ENCODE results near the gene EPHB2. TPM values are rescaled to one million over a fixed set of nuclear protein-coding genes. Genes with fewer than 3 reads are reported as not detected.

Gene EPHB2
- total and polyA plus RNA-seq, 2 of the 13 experiments (the other 11 are each of a cell fraction or from before 2014, with no cell fraction given) = 0.03 to 0.11 TPM

GRCh38 chr1:22808676-22809483 lies 98.2 kb downstream of the EPHB2 start:
- H3K4me3 ChIP-seq (replicated peaks in 1 of 3; ENCODE audit: insufficient read depth in 1 of 3, low read depth in 2 of 3, low read length in 3 of 3) = no peak overlapping the region
- H3K36me3 ChIP-seq (replicated peaks in 1 of 2; ENCODE audit: control insufficient read depth in 1 of 2, insufficient read depth in 2 of 2, low read length in 2 of 2) = no peaks in the 10 kb centered on the region
- no peak overlapping the region for H3K4me2 ChIP-seq (ENCODE audit: low read depth, low read length)
- TF ChIP-seq ZSCAN5A (CRISPR knock-in tag; IDR thresholded peaks at IDR 0.05; ENCODE audit: borderline replicate concordance) (no peak), MED8 (CRISPR knock-in tag; IDR thresholded peaks at IDR 0.05; ENCODE audit: insufficient replicate concordance) (no peak), ZNF224 (CRISPR knock-in tag; IDR thresholded peaks at IDR 0.05) (no peak), GMEB1 (CRISPR knock-in tag; IDR thresholded peaks at IDR 0.05; ENCODE audit: borderline replicate concordance) (no peak), ZNF563 (CRISPR knock-in tag; IDR thresholded peaks at IDR 0.05) (no peak), MXI1 (IDR thresholded peaks at IDR 0.05; ENCODE audit: borderline replicate concordance, low read depth, low read length) (no peak), MXD1 (CRISPR knock-in tag; IDR thresholded peaks at IDR 0.05) (no peak), NR2F2 (IDR thresholded peaks at IDR 0.05; ENCODE audit: borderline replicate concordance, low read depth) (no peak)
- H3K79me2 ChIP-seq (ENCODE audit: insufficient read depth, low read length) = no peaks in the 10 kb centered on the region
- in situ Hi-C loops (cut with HindIII; ENCODE audit: extremely low pct_ligation_motif_present, low pct_unique_long_range_greater_than_20kb) (no loop called here), intact Hi-C loops (cut with micrococcal nuclease; ENCODE audit: unreplicated experiment) (no loop called here)
- H3K9ac ChIP-seq (ENCODE audit: insufficient read depth, low read depth, low read length) = no peak overlapping the region
- CTCF ChIA-PET (ENCODE audit: low intra/inter-chr PET ratio, low total read pairs) = no interaction called here
- DNase-seq (ENCODE audit: low spot score) (no peak), ATAC-seq (no peak), FAIRE-seq (no peak)
- H4K20me1 ChIP-seq (ENCODE audit: insufficient read depth, low read length) = no peaks in the 10 kb centered on the region
- no peaks in the 10 kb centered on the region for H3K4me1 ChIP-seq (ENCODE audit: insufficient read depth, low read length)
- no peak overlapping the region for H3K27ac ChIP-seq (ENCODE audit: extremely low read length, insufficient read depth, low read length)
- BruUV-seq (replicated peaks) = no TSS peak
- POLR2A ChIA-PET = no interaction called here
- peaks cover 0 to 10% of the 10 kb centered on the region in 2 experiments; a peak in 3 of 5 replicates for H3K27me3 ChIP-seq (ENCODE audit: control insufficient read depth in 1 of 2, insufficient read depth in 2 of 2, low read length in 2 of 2)
- 48% methylated on average over 14 of the region's 15 CpGs for WGBS (ENCODE audit: low lambda C conversion rate)
- H2AFZ ChIP-seq (ENCODE audit: low read length) = no peak overlapping the region
- no peaks in the 10 kb centered on the region for H3K9me3 ChIP-seq (ENCODE audit: low read length)

Data from HepG2 (cell line).